ENCODE results near the gene ASRGL1. TPM values are rescaled to one million over a fixed set of nuclear protein-coding genes. Genes with fewer than 3 reads are reported as not detected.

The ASRGL1 gene
- total RNA-seq, 4 donors from 2014 or later: 2.1 to 11.6 (median 6.7) TPM

GRCh38 chr11:62399878-62400266, 62.6 kb downstream of the ASRGL1 start:
- DNase-seq (ENCODE audit: extremely low spot score): no peak
- Histone ChIP-seq H3K27me3 (no peaks in the 10 kb centered on the region), H3K36me3 (no peaks in the 10 kb centered on the region), H3K9me3 (no peaks in the 10 kb centered on the region), H3K4me1 (peaks cover 62 to 89% (median 89%) of the 10 kb centered on the region in 4 donors), H3K4me3 (peak overlapping the region in 1 of 4 donors; percentile 3), H3K27ac (replicated peaks in 1 of 4) (peak overlapping the region; percentile 74 to 83 (median 80))
- intact Hi-C loops (cut with DNase I): loop anchor here (5.0 kb wide), 1 partner anchor 142 kb away; no protein-coding TSS in a partner anchor
- 49% methylated on average over 7 of the region's 7 CpGs for WGBS
- TF ChIP-seq POLR2AphosphoS5 (IDR thresholded peaks at IDR 0.05): no peak
- TF ChIP-seq EP300 (IDR thresholded peaks at IDR 0.05): no peak
- TF ChIP-seq POLR2A (IDR thresholded peaks at IDR 0.05; ENCODE audit: low read depth): no peak
- no peak for TF ChIP-seq CTCF (IDR thresholded peaks at IDR 0.05)

- Histone ChIP-seq H3K9me3 (no peaks in the 10 kb centered on the region), H3K4me1 (peaks cover 58 to 85% (median 84%) of the 10 kb centered on the region in 4 donors), H3K27ac (replicated peaks in 1 of 4) (peak overlapping the region; percentile 74 to 83 (median 80)), H3K36me3 (no peaks in the 10 kb centered on the region), H3K4me3 (peak overlapping the region in 1 of 4 donors; percentile 4), H3K27me3 (no peaks in the 10 kb centered on the region)
- DNase-seq (ENCODE audit: extremely low spot score): no peak
- intact Hi-C loops (cut with DNase I): no loop called here
- TF ChIP-seq EP300 (IDR thresholded peaks at IDR 0.05): no peak
- WGBS: 22% methylated on average over 5 of the region's 6 CpGs
These were observed 63.0 kb downstream of the ASRGL1 start for GRCh38 chr11:62400281-62400680.

DNA sequence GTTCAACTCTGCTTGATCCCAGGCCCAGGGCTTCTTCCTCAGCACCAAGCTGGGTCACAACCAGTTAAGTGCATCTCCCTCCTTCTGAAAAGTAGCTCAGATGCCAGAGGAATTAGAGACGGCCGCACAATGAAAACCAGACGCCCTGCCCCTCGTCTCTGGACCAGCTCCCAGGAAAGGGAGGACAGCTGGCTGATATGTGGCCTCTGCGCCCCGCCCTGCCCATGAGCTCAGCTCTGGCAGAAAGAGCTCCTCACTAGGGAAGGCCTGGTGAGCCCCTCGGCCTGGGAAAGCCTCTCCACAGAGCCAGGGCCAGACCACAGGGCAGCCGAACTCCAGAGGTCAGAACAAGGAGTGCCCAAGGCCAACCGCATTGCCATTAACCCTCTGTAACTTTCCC, 63.5 kb downstream of the ASRGL1 start:
- 20% methylated on average over 7 of the region's 9 CpGs for WGBS
- peak; percentile 68 to 70 for TF ChIP-seq POLR2AphosphoS5 (IDR thresholded peaks at IDR 0.05)
- TF ChIP-seq EP300 (IDR thresholded peaks at IDR 0.05): no peak
- intact Hi-C loops (cut with DNase I): no loop called here
- Histone ChIP-seq H3K4me1 (peaks cover 56 to 80% (median 80%) of the 10 kb centered on the region in 4 donors), H3K4me3 (peak overlapping the region in 1 of 4 donors; percentile 4), H3K36me3 (no peaks in the 10 kb centered on the region), H3K27ac (replicated peaks in 1 of 4) (peak overlapping the region; percentile 74 to 83 (median 80)), H3K9me3 (no peaks in the 10 kb centered on the region), H3K27me3 (no peaks in the 10 kb centered on the region)
- no peak for DNase-seq (ENCODE audit: extremely low spot score)

- Histone ChIP-seq H3K36me3 (no peaks in the 10 kb centered on the region), H3K4me1 (peaks cover 56 to 77% (median 74%) of the 10 kb centered on the region in 4 donors), H3K9me3 (no peaks in the 10 kb centered on the region), H3K4me3 (no peak overlapping the region), H3K27ac (replicated peaks in 1 of 4) (peak overlapping the region; percentile 74 to 83 (median 80)), H3K27me3 (no peaks in the 10 kb centered on the region)
- 81% methylated on average over 5 of the region's 5 CpGs for WGBS
- TF ChIP-seq CTCF (IDR thresholded peaks at IDR 0.05): no peak
- TF ChIP-seq EP300 (IDR thresholded peaks at IDR 0.05): no peak
- TF ChIP-seq POLR2A (IDR thresholded peaks at IDR 0.05; ENCODE audit: low read depth): no peak
- TF ChIP-seq POLR2AphosphoS5 (IDR thresholded peaks at IDR 0.05): no peak
- no peak for DNase-seq (ENCODE audit: extremely low spot score)
- intact Hi-C loops (cut with DNase I): no loop called here
These were observed 64.1 kb downstream of the ASRGL1 start for GRCh38 chr11:62401356-62401755.

GRCh38 chr11:62401811-62402210, 64.6 kb downstream of the ASRGL1 start:
- peak overlapping the region; percentile 74 to 83 (median 80) for H3K27ac ChIP-seq (replicated peaks in 1 of 4)
- WGBS: 72% methylated on average over 7 of the region's 7 CpGs
- H3K9me3 ChIP-seq: no peaks in the 10 kb centered on the region
- H3K27me3 ChIP-seq: no peaks in the 10 kb centered on the region
- TF ChIP-seq POLR2AphosphoS5 (IDR thresholded peaks at IDR 0.05) (no peak), POLR2A (IDR thresholded peaks at IDR 0.05; ENCODE audit: low read depth) (no peak), EP300 (IDR thresholded peaks at IDR 0.05) (no peak), CTCF (IDR thresholded peaks at IDR 0.05) (no peak)
- H3K4me3 ChIP-seq: peak overlapping the region in 2 of 4 donors; percentile 8 to 11
- DNase-seq (ENCODE audit: extremely low spot score): no peak
- intact Hi-C loops (cut with DNase I): no loop called here
- H3K36me3 ChIP-seq: no peaks in the 10 kb centered on the region
- H3K4me1 ChIP-seq: peaks cover 56 to 72% (median 69%) of the 10 kb centered on the region in 4 donors

Data from esophagus muscularis mucosa (tissue), 4 donors.